SK-N-SH treated with all-trans-retinoic acid at 6 μM for 48 hours (cell line): ENCODE results near the gene TSSC4.

Source experiments
- ATAC-seq: fragments of 200-7000 bp; cut with Tn5 transposase; 3 replicates; pipeline ENCODE4 v1.9.1; 2020; ENCODE audit warnings: mild to moderate bottlenecking, moderate library complexity
- ARNTL ChIP-seq: fragments of 450-650 bp; formaldehyde crosslinking; IDR thresholded peaks from 2 replicates; pipeline ENCODE4 v1.5.0; 2020; ENCODE audit warnings: low read depth, mild to moderate bottlenecking, moderate library complexity, borderline replicate concordance
- BACH2 ChIP-seq: fragments of 250-450 bp; sonication (Bioruptor Pico); IDR thresholded peaks from 2 replicates; pipeline ENCODE4 v1.9.0; 2021; ENCODE audit warnings: mild to moderate bottlenecking, borderline replicate concordance
- CSDC2 ChIP-seq: fragments of 250-450 bp; sonication (Bioruptor Pico); IDR thresholded peaks from 2 replicates; pipeline ENCODE4 v1.5.0; 2020; ENCODE audit warnings: mild to moderate bottlenecking, moderate library complexity
- ESRRG ChIP-seq: fragments of 250-450 bp; sonication (Bioruptor Pico); IDR thresholded peaks from 2 replicates; pipeline ENCODE4 v1.6.1; 2021; ENCODE audit warnings: mild to moderate bottlenecking
- GLIS3 ChIP-seq: fragments of 250-450 bp; sonication (Bioruptor Pico); IDR thresholded peaks from 2 replicates; pipeline ENCODE4 v1.5.0; 2020; ENCODE audit warnings: mild to moderate bottlenecking, moderate library complexity
- ISL1 ChIP-seq: fragments of 250-450 bp; sonication (Bioruptor Pico); IDR thresholded peaks from 2 replicates; pipeline ENCODE4 v2.1.2; 2022; ENCODE audit warnings: mild to moderate bottlenecking, moderate library complexity
- OSR1 ChIP-seq: fragments of 250-450 bp; sonication (Bioruptor Pico); IDR thresholded peaks from 2 replicates; pipeline ENCODE4 v1.8.0; 2022; ENCODE audit warnings: moderate library complexity, mild to moderate bottlenecking, inconsistent platforms
- PPARA ChIP-seq: fragments of 250-450 bp; sonication (Bioruptor Pico); IDR thresholded peaks from 2 replicates; pipeline ENCODE4 v1.5.0; 2020; ENCODE audit warnings: mild to moderate bottlenecking, borderline replicate concordance
- RARB ChIP-seq: fragments of 250-450 bp; sonication (Bioruptor Pico); IDR thresholded peaks from 2 replicates; pipeline ENCODE4 v1.8.0; 2021; ENCODE audit warnings: mild to moderate bottlenecking, moderate library complexity
- SNAI2 ChIP-seq: fragments of 250-450 bp; sonication (Bioruptor Pico); IDR thresholded peaks from 2 replicates; pipeline ENCODE4 v1.5.0; 2020; ENCODE audit warnings: mild to moderate bottlenecking, moderate library complexity
- TOX ChIP-seq: fragments of 250-450 bp; sonication (Bioruptor Pico); IDR thresholded peaks from 2 replicates; pipeline ENCODE4 v1.8.0; 2021; ENCODE audit warnings: mild to moderate bottlenecking, moderate library complexity, borderline replicate concordance
- ZC3H10 ChIP-seq: fragments of 250-450 bp; sonication (Bioruptor Pico); IDR thresholded peaks from 2 replicates; pipeline ENCODE4 v1.5.1; 2021; ENCODE audit warnings: mild to moderate bottlenecking, moderate library complexity
- ZNF565 ChIP-seq: fragments of 450-650 bp; formaldehyde crosslinking; conservative IDR thresholded peaks from 2 replicates; pipeline ENCODE4 v1.5.0; 2020; ENCODE audit warnings: low read depth, mild to moderate bottlenecking, moderate library complexity
- ZNF70 ChIP-seq: fragments of 450-650 bp; formaldehyde crosslinking; IDR thresholded peaks from 2 replicates; pipeline ENCODE4 v1.5.0; 2020; ENCODE audit warnings: mild to moderate bottlenecking, moderate library complexity
- ZNF8 ChIP-seq: fragments of 450-650 bp; formaldehyde crosslinking; IDR thresholded peaks from 2 replicates; pipeline ENCODE4 v1.5.0; 2020; ENCODE audit warnings: mild to moderate bottlenecking, moderate library complexity
- TF ChIP-seq, protein P1 (sequence below): fragments of 250-450 bp; sonication (Bioruptor Pico); IDR thresholded peaks from 2 replicates; pipeline ENCODE4 v1.8.0; 2020; ENCODE audit warnings: mild to moderate bottlenecking, moderate library complexity, borderline replicate concordance
- TF ChIP-seq, protein P2 (sequence below): fragments of 250-450 bp; sonication (Bioruptor Pico); IDR thresholded peaks from 2 replicates; pipeline ENCODE4 v1.5.1; 2020; ENCODE audit warnings: low read depth, mild to moderate bottlenecking, moderate library complexity
- TF ChIP-seq, protein P3 (sequence below): fragments of 250-450 bp; sonication (Bioruptor Pico); IDR thresholded peaks from 2 replicates; pipeline ENCODE4 v1.5.1; 2021; ENCODE audit warnings: mild to moderate bottlenecking, moderate library complexity
- TF ChIP-seq, protein P4 (sequence below): fragments of 250-450 bp; sonication (Bioruptor Pico); IDR thresholded peaks from 2 replicates; pipeline ENCODE4 v1.5.0; 2020; ENCODE audit warnings: mild to moderate bottlenecking, moderate library complexity
- TF ChIP-seq, protein P5 (sequence below): fragments of 250-450 bp; sonication (Bioruptor Pico); IDR thresholded peaks from 2 replicates; pipeline ENCODE4 v1.8.0; 2021; ENCODE audit warnings: low read depth, mild to moderate bottlenecking, moderate library complexity, borderline replicate concordance

Gene TSSC4

DNA sequence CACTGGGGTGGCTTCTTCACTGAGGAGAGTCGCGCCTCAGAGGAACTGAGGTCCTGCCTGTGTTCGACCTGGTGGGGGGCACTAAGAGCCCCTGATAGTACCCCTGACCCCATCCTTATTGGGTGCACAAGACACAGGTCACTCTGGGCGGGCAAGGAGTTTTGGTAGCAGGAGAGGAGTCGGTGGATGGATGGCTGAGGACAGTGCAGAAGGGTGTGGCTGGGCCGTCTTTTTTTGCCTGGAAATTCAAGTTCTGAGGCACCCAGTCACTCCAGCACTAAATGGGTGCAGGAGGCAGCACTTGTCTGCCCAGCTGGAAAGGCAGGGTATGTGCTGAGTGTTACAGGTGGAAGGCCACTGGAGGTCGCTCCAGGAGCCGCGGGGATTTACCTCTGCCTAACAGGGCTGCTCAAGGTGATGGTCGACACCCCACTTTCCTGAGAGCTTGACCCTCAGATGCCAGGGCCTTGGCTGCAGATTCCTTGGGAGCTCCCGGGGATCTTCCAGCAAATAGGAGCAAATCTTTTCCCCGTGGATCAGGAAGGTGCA is 960 bp downstream of the TSSC4 start:
- ATAC-seq: no peak

DNA sequence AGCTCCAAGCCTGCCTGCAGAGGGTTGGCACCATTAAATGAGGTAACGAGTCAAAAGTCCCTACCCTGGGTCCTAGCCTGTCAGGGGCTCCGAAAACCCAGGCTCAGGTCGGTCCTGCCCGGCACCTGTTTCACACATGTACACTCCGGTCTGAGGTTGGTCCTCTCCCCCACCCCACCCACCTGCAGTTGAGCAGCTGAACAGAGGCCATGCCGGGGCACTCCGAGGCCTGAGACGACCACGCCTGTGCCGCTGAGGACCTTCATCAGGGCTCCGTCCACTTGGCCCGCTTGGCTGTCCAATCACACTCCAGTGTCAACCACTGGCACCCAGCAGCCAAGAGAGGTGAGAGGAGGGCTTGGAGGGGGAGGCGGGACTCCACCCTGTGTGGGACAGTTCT is 1.6 kb downstream of the TSSC4 start:
- no peak for TF ChIP-seq SNAI2
- no peak for TF ChIP-seq TOX (CRISPR knock-in tag)
- TF ChIP-seq OSR1: no peak
- TF ChIP-seq ARNTL (CRISPR knock-in tag): no peak
- TF ChIP-seq, protein P1, sequence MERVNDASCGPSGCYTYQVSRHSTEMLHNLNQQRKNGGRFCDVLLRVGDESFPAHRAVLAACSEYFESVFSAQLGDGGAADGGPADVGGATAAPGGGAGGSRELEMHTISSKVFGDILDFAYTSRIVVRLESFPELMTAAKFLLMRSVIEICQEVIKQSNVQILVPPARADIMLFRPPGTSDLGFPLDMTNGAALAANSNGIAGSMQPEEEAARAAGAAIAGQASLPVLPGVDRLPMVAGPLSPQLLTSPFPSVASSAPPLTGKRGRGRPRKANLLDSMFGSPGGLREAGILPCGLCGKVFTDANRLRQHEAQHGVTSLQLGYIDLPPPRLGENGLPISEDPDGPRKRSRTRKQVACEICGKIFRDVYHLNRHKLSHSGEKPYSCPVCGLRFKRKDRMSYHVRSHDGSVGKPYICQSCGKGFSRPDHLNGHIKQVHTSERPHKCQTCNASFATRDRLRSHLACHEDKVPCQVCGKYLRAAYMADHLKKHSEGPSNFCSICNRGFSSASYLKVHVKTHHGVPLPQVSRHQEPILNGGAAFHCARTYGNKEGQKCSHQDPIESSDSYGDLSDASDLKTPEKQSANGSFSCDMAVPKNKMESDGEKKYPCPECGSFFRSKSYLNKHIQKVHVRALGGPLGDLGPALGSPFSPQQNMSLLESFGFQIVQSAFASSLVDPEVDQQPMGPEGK (CRISPR knock-in tag): no peak
- TF ChIP-seq, protein P2, sequence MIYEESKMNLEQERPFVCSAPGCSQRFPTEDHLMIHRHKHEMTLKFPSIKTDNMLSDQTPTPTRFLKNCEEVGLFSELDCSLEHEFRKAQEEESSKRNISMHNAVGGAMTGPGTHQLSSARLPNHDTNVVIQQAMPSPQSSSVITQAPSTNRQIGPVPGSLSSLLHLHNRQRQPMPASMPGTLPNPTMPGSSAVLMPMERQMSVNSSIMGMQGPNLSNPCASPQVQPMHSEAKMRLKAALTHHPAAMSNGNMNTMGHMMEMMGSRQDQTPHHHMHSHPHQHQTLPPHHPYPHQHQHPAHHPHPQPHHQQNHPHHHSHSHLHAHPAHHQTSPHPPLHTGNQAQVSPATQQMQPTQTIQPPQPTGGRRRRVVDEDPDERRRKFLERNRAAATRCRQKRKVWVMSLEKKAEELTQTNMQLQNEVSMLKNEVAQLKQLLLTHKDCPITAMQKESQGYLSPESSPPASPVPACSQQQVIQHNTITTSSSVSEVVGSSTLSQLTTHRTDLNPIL (CRISPR knock-in tag): no peak
- TF ChIP-seq, protein P3, sequence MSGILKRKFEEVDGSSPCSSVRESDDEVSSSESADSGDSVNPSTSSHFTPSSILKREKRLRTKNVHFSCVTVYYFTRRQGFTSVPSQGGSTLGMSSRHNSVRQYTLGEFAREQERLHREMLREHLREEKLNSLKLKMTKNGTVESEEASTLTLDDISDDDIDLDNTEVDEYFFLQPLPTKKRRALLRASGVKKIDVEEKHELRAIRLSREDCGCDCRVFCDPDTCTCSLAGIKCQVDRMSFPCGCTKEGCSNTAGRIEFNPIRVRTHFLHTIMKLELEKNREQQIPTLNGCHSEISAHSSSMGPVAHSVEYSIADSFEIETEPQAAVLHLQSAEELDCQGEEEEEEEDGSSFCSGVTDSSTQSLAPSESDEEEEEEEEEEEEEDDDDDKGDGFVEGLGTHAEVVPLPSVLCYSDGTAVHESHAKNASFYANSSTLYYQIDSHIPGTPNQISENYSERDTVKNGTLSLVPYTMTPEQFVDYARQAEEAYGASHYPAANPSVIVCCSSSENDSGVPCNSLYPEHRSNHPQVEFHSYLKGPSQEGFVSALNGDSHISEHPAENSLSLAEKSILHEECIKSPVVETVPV (CRISPR knock-in tag): no peak
- no peak for TF ChIP-seq BACH2
- TF ChIP-seq CSDC2 (CRISPR knock-in tag): no peak
- TF ChIP-seq ESRRG (CRISPR knock-in tag): no peak
- TF ChIP-seq ZNF565: no peak
- TF ChIP-seq ISL1 (CRISPR knock-in tag): no peak
- no peak for TF ChIP-seq PPARA (CRISPR knock-in tag)
- no peak for TF ChIP-seq GLIS3 (CRISPR knock-in tag)
- TF ChIP-seq RARB (CRISPR knock-in tag): no peak
- no peak for TF ChIP-seq ZNF8 (CRISPR knock-in tag)
- no peak for TF ChIP-seq ZC3H10 (CRISPR knock-in tag)
- TF ChIP-seq, protein P4, sequence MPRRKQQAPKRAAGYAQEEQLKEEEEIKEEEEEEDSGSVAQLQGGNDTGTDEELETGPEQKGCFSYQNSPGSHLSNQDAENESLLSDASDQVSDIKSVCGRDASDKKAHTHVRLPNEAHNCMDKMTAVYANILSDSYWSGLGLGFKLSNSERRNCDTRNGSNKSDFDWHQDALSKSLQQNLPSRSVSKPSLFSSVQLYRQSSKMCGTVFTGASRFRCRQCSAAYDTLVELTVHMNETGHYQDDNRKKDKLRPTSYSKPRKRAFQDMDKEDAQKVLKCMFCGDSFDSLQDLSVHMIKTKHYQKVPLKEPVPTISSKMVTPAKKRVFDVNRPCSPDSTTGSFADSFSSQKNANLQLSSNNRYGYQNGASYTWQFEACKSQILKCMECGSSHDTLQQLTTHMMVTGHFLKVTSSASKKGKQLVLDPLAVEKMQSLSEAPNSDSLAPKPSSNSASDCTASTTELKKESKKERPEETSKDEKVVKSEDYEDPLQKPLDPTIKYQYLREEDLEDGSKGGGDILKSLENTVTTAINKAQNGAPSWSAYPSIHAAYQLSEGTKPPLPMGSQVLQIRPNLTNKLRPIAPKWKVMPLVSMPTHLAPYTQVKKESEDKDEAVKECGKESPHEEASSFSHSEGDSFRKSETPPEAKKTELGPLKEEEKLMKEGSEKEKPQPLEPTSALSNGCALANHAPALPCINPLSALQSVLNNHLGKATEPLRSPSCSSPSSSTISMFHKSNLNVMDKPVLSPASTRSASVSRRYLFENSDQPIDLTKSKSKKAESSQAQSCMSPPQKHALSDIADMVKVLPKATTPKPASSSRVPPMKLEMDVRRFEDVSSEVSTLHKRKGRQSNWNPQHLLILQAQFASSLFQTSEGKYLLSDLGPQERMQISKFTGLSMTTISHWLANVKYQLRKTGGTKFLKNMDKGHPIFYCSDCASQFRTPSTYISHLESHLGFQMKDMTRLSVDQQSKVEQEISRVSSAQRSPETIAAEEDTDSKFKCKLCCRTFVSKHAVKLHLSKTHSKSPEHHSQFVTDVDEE (CRISPR knock-in tag): no peak
- TF ChIP-seq ZNF70 (CRISPR knock-in tag): no peak
- no peak for ATAC-seq

More for the DNA sequence above, 960 bp downstream of the TSSC4 start:
- TF ChIP-seq TOX (CRISPR knock-in tag): no peak
- no peak for TF ChIP-seq ESRRG (CRISPR knock-in tag)
- no peak for TF ChIP-seq OSR1
- TF ChIP-seq BACH2: no peak

DNA sequence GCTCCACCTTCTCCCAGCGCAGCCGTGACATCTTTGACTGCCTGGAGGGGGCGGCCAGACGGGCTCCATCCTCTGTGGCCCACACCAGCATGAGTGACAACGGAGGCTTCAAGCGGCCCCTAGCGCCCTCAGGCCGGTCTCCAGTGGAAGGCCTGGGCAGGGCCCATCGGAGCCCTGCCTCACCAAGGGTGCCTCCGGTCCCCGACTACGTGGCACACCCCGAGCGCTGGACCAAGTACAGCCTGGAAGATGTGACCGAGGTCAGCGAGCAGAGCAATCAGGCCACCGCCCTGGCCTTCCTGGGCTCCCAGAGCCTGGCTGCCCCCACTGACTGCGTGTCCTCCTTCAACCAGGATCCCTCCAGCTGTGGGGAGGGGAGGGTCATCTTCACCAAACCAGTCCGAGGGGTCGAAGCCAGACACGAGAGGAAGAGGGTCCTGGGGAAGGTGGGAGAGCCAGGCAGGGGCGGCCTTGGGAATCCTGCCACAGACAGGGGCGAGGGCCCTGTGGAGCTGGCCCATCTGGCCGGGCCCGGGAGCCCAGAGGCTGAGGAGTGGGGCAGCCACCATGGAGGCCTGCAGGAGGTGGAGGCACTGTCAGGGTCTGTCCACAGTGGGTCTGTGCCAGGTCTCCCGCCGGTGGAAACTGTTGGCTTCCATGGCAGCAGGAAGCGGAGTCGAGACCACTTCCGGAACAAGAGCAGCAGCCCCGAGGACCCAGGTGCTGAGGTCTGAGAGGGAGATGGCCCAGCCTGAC is 2.5 kb downstream of the TSSC4 start:
- TF ChIP-seq, protein P5, sequence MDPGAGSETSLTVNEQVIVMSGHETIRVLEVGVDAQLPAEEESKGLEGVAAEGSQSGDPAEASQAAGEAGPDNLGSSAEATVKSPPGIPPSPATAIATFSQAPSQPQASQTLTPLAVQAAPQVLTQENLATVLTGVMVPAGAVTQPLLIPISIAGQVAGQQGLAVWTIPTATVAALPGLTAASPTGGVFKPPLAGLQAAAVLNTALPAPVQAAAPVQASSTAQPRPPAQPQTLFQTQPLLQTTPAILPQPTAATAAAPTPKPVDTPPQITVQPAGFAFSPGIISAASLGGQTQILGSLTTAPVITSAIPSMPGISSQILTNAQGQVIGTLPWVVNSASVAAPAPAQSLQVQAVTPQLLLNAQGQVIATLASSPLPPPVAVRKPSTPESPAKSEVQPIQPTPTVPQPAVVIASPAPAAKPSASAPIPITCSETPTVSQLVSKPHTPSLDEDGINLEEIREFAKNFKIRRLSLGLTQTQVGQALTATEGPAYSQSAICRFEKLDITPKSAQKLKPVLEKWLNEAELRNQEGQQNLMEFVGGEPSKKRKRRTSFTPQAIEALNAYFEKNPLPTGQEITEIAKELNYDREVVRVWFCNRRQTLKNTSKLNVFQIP: no peak
- no peak for TF ChIP-seq PPARA (CRISPR knock-in tag)
- no peak for TF ChIP-seq TOX (CRISPR knock-in tag)
- ATAC-seq: no peak
